Measurements from ENCODE around the gene LRRC23. TPM values are rescaled to one million over a fixed set of nuclear protein-coding genes. Genes with fewer than 3 reads are reported as not detected.
"Not testable (repeated sequence)": the region's sequence is repeated elsewhere in the genome, so short reads cannot be mapped to it uniquely, and the experiment has no call there.

Gene LRRC23
- total RNA-seq, 2 experiments from 2014 or later, result 3.1 to 6.0 TPM

- ChIA-PET CTCF (interaction anchor here (0.7 to 2.2 kb wide), 21 partner anchors 10 to 138 kb away, joined by 3 to 30 read pairs (median 4); partner anchors contain the start of genes CD4, CDCA3, ENO2 and MLF2), POLR2A (interaction anchor here (0.8 to 1.6 kb wide), 10 partner anchors 14 to 358 kb away, joined by 3 to 20 read pairs (median 6); partner anchors contain the start of genes C12orf57, CDCA3, COPS7A and ENO2)
These were observed 13.6 kb upstream of the LRRC23 start for GRCh38 chr12:6890789-6891645.

GRCh38 chr12:6891646-6892001 lies 13.0 kb upstream of the LRRC23 start:
- ChIA-PET POLR2A (interaction anchor here (0.8 to 1.6 kb wide), 9 partner anchors 14 to 359 kb away, joined by 3 to 20 read pairs (median 7); partner anchors contain the start of genes C12orf57, CDCA3, COPS7A and ENO2), CTCF (interaction anchor here (0.7 to 2.2 kb wide), 20 partner anchors 11 to 139 kb away, joined by 3 to 30 read pairs (median 4); partner anchors contain the start of genes CD4, CDCA3, ENO2 and MLF2)

GRCh38 chr12:6892683-6893082 lies 11.9 kb upstream of the LRRC23 start:
- CTCF ChIA-PET, result interaction anchor here (1.4 to 2.2 kb wide), 3 partner anchors 12 to 31 kb away, joined by 4 to 21 read pairs (median 17); no protein-coding TSS in a partner anchor
- POLR2A ChIA-PET, result interaction anchor here (0.7 kb wide), 1 partner anchor 9 kb away, joined by 5 read pairs; no protein-coding TSS in a partner anchor

- ChIA-PET CTCF (interaction anchor here (1.1 kb wide), 1 partner anchor 22 kb away, joined by 4 read pairs; no protein-coding TSS in a partner anchor), POLR2A (no interaction called here)
These were observed 10.3 kb upstream of the LRRC23 start for GRCh38 chr12:6894321-6894720.

GRCh38 chr12:6896846-6897435 lies 7.7 kb upstream of the LRRC23 start:
- POLR2A ChIA-PET, result no interaction called here
- CTCF ChIA-PET, result no interaction called here

DNA sequence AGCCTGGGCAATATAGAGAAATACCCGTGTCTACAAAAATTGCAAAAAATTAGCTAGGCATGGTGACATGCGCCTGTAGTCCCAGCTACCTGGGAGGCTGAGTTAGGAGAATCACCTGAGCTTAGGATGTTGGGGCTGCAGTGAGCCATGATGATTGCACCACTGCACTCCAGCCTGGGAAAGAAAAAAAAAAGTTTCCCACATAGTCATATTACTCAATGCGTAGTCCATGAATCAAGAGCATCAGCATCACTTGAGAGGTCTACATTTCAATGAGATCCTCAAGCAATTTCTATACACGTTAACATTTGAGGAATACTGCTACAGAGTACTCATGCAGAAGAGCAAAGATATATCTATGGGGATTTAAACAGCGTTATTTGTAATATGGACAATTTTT lies 5.2 kb upstream of the LRRC23 start:
- CTCF ChIA-PET, result interaction anchor here (0.6 to 1.2 kb wide), 2 partner anchors 27 to 36 kb away, joined by 3 read pairs; partner anchors contain the start of gene SPSB2
- POLR2A ChIA-PET, result no interaction called here

DNA sequence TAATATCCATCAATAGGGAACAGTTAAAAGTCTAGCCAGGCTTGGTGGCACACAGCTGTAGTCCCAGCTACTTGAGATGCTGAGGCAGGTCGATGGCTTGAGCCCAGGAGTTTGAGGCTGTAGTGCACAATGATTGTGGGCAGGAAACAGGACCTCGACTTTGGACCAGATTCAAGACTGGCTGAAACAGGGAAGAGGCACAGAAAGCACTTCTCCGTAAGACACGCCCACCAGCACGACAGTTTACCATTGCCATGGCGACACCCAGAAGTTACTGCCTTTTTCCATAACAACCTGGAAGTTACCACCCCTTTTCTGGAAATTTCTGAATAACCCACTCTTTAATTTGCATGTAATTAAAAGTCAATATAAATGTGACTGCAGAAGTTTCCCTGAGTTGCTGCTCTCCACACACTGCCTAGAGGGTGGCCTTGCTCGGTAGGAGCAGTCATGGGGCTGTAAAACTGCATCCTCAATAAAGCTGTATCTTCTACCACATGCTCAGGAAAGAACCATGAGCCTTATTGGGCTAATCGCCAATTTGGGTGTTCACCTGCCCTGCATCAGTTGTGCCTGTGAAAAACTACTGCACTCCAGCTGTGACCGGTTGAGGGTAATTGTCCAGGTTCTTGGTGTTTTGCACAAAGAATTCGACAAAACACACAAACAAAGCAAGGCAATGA lies 4.6 kb upstream of the LRRC23 start:
- POLR2A ChIA-PET, result interaction anchor here (0.6 kb wide), 1 partner anchor 9 kb away, joined by 6 read pairs; no protein-coding TSS in a partner anchor

DNA sequence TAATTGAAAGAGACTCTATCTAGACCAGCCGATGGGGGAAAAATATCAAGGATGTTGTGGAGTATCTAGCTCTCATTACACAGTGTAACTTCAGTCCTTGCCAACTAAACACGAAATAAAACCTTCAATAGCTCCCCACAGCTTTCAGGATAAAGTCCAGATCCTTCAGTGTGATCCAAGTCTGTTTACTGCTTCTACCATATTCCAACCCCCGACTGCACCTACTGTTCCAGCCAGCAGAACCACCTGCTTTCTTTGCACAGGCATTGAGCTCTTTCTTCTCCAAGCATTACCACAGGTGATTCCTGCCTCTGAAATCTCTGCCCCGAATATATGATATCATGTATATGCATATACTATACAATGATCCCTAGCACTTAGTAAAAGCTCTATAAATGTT lies 2.2 kb upstream of the LRRC23 start:
- ChIA-PET POLR2A (interaction anchor here (0.6 to 0.8 kb wide), 2 partner anchors 10 to 179 kb away, joined by 3 to 5 read pairs; no protein-coding TSS in a partner anchor), CTCF (interaction anchor here (0.8 to 1.0 kb wide), 2 partner anchors 11 to 21 kb away, joined by 3 to 4 read pairs; no protein-coding TSS in a partner anchor)

More for the DNA sequence above, 4.6 kb upstream of the LRRC23 start:
- CTCF ChIA-PET, result interaction anchor here (0.6 to 1.2 kb wide), 2 partner anchors 27 to 35 kb away, joined by 3 read pairs; partner anchors contain the start of gene SPSB2

GRCh38 chr12:6903722-6904121 lies 900 bp upstream of the LRRC23 start:
- POLR2A ChIA-PET, result no interaction called here
- CTCF ChIA-PET, result interaction anchor here (2.0 kb wide), 1 partner anchor 31 kb away, joined by 8 read pairs; the partner anchor contains the start of gene SPSB2

GRCh38 chr12:6905414-6906040 lies 905 bp downstream of the LRRC23 start:
- ChIA-PET CTCF (interaction anchor here (0.5 to 3.0 kb wide), 4 partner anchors 14 to 43 kb away, joined by 3 to 17 read pairs (median 6); partner anchors contain the start of gene SPSB2), POLR2A (interaction anchor here (0.6 to 1.2 kb wide), 4 partner anchors 14 to 25 kb away, joined by 3 to 5 read pairs (median 4); no protein-coding TSS in a partner anchor)

DNA sequence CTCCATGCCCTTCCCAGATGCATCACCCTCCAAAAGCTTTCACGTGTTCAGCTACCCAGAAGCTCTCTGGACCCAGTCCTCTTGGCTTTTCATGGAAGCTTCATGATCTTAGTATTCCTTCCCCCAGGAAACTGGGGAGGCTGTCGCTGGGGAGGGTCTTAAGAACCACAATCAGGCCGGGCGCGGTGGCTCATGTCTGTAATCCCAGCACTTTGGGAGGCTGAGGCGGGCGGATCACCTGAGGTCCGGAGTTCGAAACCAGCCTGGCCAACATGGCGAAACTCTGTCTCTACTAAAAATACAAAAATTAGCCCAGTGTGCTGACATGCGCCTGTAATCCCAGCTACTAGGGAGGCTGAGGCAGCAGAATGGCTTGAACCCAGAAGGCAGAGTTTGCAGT lies 3.5 kb downstream of the LRRC23 start:
- CTCF ChIA-PET, result interaction anchor here (2.7 to 2.9 kb wide), 2 partner anchors 36 to 39 kb away, joined by 7 to 9 read pairs; no protein-coding TSS in a partner anchor

DNA sequence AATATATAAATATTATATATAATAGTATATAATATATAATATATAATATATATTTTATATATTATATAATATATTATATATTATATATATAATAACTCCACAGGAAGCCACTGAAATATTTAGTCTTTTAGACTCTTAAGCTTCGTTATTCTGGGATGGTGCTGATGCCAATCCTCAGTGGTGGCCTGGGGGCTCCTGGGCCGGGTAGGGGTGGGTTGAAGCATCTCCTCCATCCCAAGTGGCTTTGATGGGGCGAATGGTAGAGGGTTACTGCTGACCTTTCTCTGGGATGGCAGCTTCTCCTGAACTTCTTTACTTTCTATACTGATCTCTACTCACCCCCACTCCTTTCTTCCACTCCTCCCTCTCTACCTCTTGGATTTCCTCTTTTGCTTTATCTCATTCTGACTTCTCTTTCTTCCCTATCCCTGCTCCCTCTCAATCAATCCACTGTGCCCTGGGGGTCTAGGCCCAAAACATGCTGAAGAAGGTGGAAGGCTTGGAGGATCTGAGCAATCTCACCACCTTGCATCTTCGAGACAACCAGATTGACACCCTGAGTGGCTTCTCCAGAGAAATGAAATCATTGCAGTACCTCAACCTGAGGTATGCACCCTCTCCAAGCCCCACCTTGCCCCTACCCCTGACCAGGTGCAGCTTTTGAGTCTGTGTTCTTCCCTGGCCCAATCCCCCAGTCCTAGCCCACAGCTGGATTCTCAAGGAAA lies 5.0 kb downstream of the LRRC23 start:
- POLR2A ChIA-PET, result no interaction called here
- CTCF ChIA-PET, result interaction anchor here (1.2 to 2.9 kb wide), 2 partner anchors 14 to 40 kb away, joined by 4 to 9 read pairs; no protein-coding TSS in a partner anchor

More for the DNA sequence above, 3.5 kb downstream of the LRRC23 start:
- POLR2A ChIA-PET, result not testable (repeated sequence)

DNA sequence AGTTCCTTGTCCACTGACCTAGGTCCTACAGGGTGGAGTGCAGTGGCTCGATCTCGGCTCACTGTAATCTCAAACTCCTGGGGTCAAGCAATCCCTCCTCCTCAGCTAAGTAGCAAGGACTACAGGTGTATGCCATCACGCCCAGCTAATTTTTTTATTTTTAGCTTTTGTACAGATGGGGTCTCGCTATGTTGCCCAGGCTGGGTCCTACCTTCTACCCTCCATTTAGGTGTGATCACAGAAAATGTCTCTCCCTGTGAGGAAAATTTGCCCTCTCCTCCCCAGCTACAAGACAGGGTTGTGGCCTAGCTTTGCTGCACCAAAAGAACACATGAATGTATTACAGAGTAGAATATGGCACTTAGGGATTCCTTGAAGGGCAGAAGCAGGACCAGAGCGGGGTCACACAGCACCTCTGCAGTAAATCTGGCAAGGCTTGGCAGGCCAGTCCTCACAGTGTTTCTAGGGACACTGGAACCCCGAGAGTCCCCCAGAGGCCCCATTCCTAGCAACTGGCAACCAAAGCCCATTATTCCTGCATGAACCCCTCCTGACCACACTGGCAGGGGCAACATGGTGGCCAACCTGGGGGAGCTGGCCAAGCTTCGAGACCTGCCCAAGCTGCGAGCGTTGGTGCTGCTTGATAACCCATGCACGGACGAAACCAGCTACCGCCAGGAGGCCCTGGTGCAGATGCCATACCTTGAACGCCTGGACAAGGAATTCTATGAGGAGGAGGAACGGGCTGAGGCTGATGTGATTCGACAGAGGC lies 7.7 kb downstream of the LRRC23 start:
- ChIA-PET POLR2A (interaction anchor here (0.6 kb wide), 1 partner anchor 14 kb away, joined by 3 read pairs; no protein-coding TSS in a partner anchor), CTCF (interaction anchor here (1.1 to 2.4 kb wide), 3 partner anchors 40 to 348 kb away, joined by 3 to 6 read pairs (median 3); partner anchors contain the start of genes MLF2 and SPSB2)

- POLR2A ChIA-PET, result interaction anchor here (1.0 to 1.3 kb wide), 6 partner anchors 11 to 32 kb away, joined by 3 to 8 read pairs (median 4); partner anchors contain the start of gene C12orf57
These were observed 9.8 kb downstream of the LRRC23 start, which contains the start of gene ENO2 for GRCh38 chr12:6914246-6914946. TSS of gene ENO2 (plus strand) at chr12:6914580. CDS start at chr12:6915833, 1,253 bp downstream.

DNA sequence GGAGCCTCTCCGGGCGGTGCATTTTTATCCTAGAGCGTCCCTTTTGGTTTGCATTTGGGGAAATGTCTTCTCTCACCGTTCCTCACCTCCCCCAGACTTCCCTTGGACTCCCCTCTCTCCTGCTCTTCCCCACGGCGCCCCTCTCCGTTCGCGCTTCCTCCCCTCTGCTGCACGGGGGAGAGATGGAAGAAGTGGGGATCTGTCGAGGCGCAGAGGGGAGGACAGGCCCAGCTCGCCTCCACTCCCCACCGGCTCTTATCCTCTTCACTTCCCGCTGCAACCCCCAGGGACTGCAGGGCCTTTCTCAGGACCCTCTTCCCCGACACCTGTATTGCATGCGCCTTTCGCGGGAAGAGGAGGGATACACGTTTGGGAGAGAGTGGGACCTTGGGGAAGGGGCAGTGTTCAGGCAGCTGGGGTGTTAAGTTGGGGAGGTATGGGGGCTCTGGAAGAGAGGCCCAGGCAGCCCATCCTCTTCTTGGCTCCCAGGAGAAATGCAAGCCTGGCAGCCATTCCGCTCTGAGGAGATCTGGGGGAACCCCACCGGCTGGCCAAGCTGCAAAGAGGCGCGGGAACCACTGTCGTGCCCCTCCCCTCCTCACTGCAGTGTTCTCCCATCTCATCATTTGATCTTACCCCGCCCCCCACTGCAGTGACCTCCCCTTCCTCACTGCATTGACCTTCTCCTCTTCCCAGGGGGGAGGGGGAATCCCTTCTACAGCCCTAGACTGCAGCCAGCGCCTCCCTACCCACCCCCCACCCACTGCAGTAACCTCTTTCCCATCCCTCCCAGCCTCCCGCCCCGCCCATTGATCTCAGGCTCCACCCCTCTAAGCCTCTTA lies 10.5 kb downstream of the LRRC23 start:
- CTCF ChIA-PET, result interaction anchor here (0.6 to 2.6 kb wide), 7 partner anchors 9 to 28 kb away, joined by 3 to 10 read pairs (median 3); partner anchors contain the start of genes C12orf57 and RNU7-1
- POLR2A ChIA-PET, result interaction anchor here (1.0 to 1.3 kb wide), 4 partner anchors 10 to 31 kb away, joined by 3 to 8 read pairs (median 4); no protein-coding TSS in a partner anchor

More at GRCh38 chr12:6914246-6914946, 9.8 kb downstream of the LRRC23 start, which contains the start of gene ENO2:
- CTCF ChIA-PET, result interaction anchor here (0.6 to 2.6 kb wide), 7 partner anchors 10 to 42 kb away, joined by 3 to 10 read pairs (median 4); partner anchors contain the start of genes C12orf57, RNU7-1 and SPSB2

Data from activated CD8-positive, alpha-beta memory T cell treated with anti-CD3 and anti-CD28 coated beads for 36 hours (primary cell).